Measurements from ENCODE around the gene GLTP. TPM values are rescaled to one million over a fixed set of nuclear protein-coding genes. Genes with fewer than 3 reads are reported as not detected.

Gene GLTP
- total RNA-seq, 1 donor from 2014 or later = 23.8 TPM

GRCh38 chr12:109926016-109926415 lies 45.7 kb upstream of the GLTP start:
- H3K27me3 Mint-ChIP-seq (ENCODE audit: low read depth) = no peaks in the 10 kb centered on the region
- H3K4me1 Mint-ChIP-seq = no peaks in the 10 kb centered on the region
- H3K4me3 Mint-ChIP-seq = no peak overlapping the region
- TF ChIP-seq, protein P1, sequence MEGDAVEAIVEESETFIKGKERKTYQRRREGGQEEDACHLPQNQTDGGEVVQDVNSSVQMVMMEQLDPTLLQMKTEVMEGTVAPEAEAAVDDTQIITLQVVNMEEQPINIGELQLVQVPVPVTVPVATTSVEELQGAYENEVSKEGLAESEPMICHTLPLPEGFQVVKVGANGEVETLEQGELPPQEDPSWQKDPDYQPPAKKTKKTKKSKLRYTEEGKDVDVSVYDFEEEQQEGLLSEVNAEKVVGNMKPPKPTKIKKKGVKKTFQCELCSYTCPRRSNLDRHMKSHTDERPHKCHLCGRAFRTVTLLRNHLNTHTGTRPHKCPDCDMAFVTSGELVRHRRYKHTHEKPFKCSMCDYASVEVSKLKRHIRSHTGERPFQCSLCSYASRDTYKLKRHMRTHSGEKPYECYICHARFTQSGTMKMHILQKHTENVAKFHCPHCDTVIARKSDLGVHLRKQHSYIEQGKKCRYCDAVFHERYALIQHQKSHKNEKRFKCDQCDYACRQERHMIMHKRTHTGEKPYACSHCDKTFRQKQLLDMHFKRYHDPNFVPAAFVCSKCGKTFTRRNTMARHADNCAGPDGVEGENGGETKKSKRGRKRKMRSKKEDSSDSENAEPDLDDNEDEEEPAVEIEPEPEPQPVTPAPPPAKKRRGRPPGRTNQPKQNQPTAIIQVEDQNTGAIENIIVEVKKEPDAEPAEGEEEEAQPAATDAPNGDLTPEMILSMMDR (IDR thresholded peaks at IDR 0.05; ENCODE audit: unreplicated experiment) = no peak
- no peak for DNase-seq (ENCODE audit: low spot score in 2 of 2, unreplicated experiment in 2 of 2)
- H3K9me3 Mint-ChIP-seq = no peaks in the 10 kb centered on the region
- H3K36me3 Mint-ChIP-seq = peaks cover 4% of the 10 kb centered on the region
- no peak overlapping the region for H3K27ac Mint-ChIP-seq

DNA sequence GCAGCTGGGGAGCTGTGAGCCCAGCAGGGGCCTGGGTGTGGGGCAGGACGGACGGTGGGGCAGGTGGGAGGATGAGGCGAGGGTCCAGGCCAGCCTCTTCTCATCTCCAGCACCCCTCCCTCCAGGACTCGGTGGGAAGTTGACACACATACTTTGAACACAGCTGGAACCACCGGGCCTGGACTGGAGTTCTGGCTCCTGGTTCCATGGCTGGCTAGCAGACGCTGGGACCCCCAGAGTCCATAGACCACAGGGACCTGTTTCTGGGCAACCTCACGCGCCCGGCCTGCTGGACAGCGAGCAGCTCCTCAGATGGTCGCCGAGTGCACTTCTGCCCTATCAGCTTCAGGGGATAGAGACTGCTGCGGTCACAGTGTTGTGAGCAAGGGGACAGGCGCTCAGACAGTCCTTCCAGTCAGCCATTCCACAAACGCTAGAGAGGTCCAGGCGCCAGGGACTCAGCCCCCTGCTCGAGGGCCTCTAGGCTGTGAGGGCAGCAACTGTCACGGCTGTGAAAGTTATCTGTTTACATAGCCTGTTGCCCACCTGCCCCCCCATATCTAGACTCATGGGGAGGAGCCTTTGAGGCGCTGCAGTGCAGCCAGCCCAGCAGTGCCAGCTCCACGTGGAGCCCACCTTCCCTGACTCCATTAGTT lies 45.0 kb upstream of the GLTP start:
- no peaks in the 10 kb centered on the region for H3K9me3 Mint-ChIP-seq
- peaks cover 4% of the 10 kb centered on the region for H3K36me3 Mint-ChIP-seq
- no peaks in the 10 kb centered on the region for H3K4me1 Mint-ChIP-seq
- no peak overlapping the region for H3K27ac Mint-ChIP-seq
- no peaks in the 10 kb centered on the region for H3K27me3 Mint-ChIP-seq (ENCODE audit: low read depth)
- DNase-seq (ENCODE audit: low spot score in 2 of 2, unreplicated experiment in 2 of 2) = no peak
- H3K4me3 Mint-ChIP-seq = no peak overlapping the region
- TF ChIP-seq, protein P1 (IDR thresholded peaks at IDR 0.05; ENCODE audit: unreplicated experiment) = no peak

- Mint-ChIP-seq H3K27me3 (ENCODE audit: low read depth) (no peaks in the 10 kb centered on the region), H3K4me1 (no peaks in the 10 kb centered on the region), H3K36me3 (peaks cover 12% of the 10 kb centered on the region), H3K4me3 (no peak overlapping the region), H3K27ac (no peak overlapping the region), H3K9me3 (no peaks in the 10 kb centered on the region)
- no peak for DNase-seq (ENCODE audit: low spot score in 2 of 2, unreplicated experiment in 2 of 2)
- TF ChIP-seq, protein P1 (IDR thresholded peaks at IDR 0.05; ENCODE audit: unreplicated experiment) = no peak
These were observed 43.3 kb upstream of the GLTP start for GRCh38 chr12:109923481-109924245.

DNA sequence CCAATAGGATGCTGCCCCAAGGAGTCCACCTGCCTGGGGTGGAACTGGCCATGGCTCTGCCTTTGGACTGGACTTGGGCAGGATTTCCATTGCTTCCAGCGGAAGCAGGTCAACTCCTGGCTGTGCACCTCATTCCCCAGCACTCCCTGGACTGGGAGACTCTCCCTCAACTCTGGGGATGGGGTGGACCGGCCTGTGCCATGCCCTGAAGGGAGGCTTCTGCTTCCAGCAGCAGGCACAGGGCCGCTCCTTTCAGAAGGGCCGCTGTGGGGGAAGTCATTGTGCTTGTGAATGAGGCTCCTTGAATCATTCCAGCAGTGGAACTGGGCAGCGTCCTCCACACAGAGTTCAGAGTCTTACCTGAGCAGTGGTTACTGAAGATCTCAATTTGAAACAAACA lies 42.7 kb upstream of the GLTP start:
- no peaks in the 10 kb centered on the region for H3K27me3 Mint-ChIP-seq (ENCODE audit: low read depth)
- H3K36me3 Mint-ChIP-seq = peaks cover 13% of the 10 kb centered on the region
- no peaks in the 10 kb centered on the region for H3K9me3 Mint-ChIP-seq
- H3K27ac Mint-ChIP-seq = no peak overlapping the region
- DNase-seq (ENCODE audit: low spot score in 2 of 2, unreplicated experiment in 2 of 2) = no peak
- no peak overlapping the region for H3K4me3 Mint-ChIP-seq
- no peaks in the 10 kb centered on the region for H3K4me1 Mint-ChIP-seq
- TF ChIP-seq, protein P1 (IDR thresholded peaks at IDR 0.05; ENCODE audit: unreplicated experiment) = no peak

GRCh38 chr12:109921982-109922381 lies 41.6 kb upstream of the GLTP start:
- DNase-seq (ENCODE audit: low spot score in 2 of 2, unreplicated experiment in 2 of 2) = no peak
- Mint-ChIP-seq H3K27ac (no peak overlapping the region), H3K27me3 (ENCODE audit: low read depth) (no peaks in the 10 kb centered on the region), H3K4me1 (no peaks in the 10 kb centered on the region), H3K9me3 (no peaks in the 10 kb centered on the region), H3K4me3 (no peak overlapping the region), H3K36me3 (peaks cover 14% of the 10 kb centered on the region)
- TF ChIP-seq, protein P1 (IDR thresholded peaks at IDR 0.05; ENCODE audit: unreplicated experiment) = no peak
